ENCODE measurements around the gene ZNF326. TPM values are rescaled to one million over a fixed set of nuclear protein-coding genes. Genes with fewer than 3 reads are reported as not detected.
"Not testable (repeated sequence)": the region's sequence is repeated elsewhere in the genome, so short reads cannot be mapped to it uniquely, and the experiment has no call there.

Gene ZNF326
- total RNA-seq, 1 experiment from 2014 or later: 60.1 TPM

DNA sequence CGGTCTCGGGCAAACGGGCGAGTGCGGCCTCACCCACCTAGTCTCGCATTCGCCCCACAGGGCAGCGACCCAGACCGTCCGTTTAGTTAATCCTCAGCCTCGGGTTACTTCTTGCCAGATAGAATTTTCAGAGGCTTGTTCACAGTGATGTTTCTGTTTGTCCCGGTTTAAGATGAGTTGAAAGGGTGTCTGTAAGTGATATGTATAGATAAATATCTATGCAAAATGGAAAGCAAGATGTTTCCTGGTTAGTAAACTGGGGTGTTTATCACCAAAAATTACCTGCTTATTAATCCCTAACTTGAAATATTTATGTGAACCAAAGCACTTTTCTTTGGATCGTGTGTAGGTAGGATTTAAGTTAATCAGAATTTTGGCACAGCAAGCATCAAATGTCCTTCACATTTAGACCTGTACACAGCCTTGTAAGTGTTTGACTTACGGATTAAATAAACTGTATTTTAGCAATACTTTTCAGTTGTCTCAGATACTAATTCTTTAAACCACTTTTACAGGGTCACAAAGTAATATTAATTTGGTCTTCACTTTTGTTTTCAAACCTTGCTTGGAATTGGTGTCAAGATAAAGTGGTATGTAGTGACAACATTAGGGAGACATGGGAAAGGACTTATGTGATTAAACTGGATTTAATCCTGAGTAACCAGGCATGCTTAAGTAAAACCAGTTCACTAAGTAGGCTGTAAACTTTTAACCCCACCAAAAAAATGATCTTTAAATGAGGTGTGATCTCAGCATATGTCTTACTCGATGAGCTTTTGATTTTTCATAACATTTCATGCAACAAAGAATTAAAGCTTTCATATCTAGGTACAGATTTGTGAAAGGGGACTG, 914 bp downstream of the ZNF326 start:
- Histone ChIP-seq H3K4me3 (ENCODE audit: low read depth, low read length, poor library complexity, severe bottlenecking) (peak overlapping the region; percentile 73), H3K36me3 (ENCODE audit: insufficient read depth, low read length, poor library complexity, severe bottlenecking) (peaks cover 14% of the 10 kb centered on the region), H3K27me3 (replicated peaks; ENCODE audit: insufficient read depth, low read depth, low read length, poor library complexity) (no peaks in the 10 kb centered on the region), H3K4me1 (ENCODE audit: insufficient read depth, low read length, poor library complexity, severe bottlenecking) (peaks cover 55% of the 10 kb centered on the region), H3K27ac (ENCODE audit: low read depth, low read length, poor library complexity, severe bottlenecking) (peak overlapping the region; percentile 96), H3K9me3 (ENCODE audit: low read depth, low read length, poor library complexity, severe bottlenecking) (no peaks in the 10 kb centered on the region)
- CTCF ChIA-PET: interaction anchor here (0.6 kb wide), 1 partner anchor 212 kb away, joined by 4 read pairs; no protein-coding TSS in a partner anchor
- intact Hi-C loops (cut with micrococcal nuclease; ENCODE audit: unreplicated experiment): loop anchor here (10.0 kb wide), 1 partner anchor 471 kb away; the partner anchor contains the start of gene LRRC8B
- POLR2A ChIA-PET (ENCODE audit: low non-redundant PET): no interaction called here
- no peak for DNase-seq (ENCODE audit: low spot score)
- TSS peak; percentile 44 for BruUV-seq (replicated peaks)
- TF ChIP-seq EZH2 (IDR thresholded peaks at IDR 0.05; ENCODE audit: borderline replicate concordance, low read depth, low read length, poor library complexity, severe bottlenecking): no peak
- TF ChIP-seq, protein P1, sequence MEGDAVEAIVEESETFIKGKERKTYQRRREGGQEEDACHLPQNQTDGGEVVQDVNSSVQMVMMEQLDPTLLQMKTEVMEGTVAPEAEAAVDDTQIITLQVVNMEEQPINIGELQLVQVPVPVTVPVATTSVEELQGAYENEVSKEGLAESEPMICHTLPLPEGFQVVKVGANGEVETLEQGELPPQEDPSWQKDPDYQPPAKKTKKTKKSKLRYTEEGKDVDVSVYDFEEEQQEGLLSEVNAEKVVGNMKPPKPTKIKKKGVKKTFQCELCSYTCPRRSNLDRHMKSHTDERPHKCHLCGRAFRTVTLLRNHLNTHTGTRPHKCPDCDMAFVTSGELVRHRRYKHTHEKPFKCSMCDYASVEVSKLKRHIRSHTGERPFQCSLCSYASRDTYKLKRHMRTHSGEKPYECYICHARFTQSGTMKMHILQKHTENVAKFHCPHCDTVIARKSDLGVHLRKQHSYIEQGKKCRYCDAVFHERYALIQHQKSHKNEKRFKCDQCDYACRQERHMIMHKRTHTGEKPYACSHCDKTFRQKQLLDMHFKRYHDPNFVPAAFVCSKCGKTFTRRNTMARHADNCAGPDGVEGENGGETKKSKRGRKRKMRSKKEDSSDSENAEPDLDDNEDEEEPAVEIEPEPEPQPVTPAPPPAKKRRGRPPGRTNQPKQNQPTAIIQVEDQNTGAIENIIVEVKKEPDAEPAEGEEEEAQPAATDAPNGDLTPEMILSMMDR (conservative IDR thresholded peaks at IDR 0.05; ENCODE audit: low read depth, low read length): no peak

DNA sequence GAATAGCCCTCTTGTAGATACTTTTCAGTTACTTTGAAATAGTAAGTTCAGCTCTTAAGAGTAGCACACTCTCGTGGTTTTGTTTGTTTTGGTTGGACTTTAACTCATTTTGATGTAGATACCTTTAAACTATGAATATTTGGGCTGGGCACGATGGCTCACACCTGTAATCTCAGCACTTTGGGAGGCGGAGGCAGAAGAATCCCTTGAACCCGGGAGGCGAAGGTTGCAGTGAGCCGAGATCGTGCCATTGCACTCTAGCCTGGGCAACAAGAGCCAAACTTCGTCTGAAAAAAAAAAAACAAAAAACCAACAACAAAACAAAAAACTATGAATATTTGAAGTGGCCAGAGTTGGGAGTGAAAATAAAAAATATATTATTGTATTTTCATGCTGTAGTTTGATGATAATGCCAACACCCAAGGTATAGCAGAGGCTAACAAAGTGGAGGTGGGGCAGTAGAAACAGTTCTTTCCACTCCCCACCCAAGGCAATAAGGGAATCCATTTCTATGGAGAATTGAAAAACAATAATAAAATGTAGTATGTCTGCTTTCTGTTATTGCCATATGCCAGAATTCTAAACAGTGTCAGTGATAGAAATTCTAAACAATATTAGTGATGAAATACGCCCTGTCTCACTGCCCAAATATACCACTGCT, 1.7 kb downstream of the ZNF326 start:
- POLR2A ChIA-PET (ENCODE audit: low non-redundant PET): no interaction called here
- Histone ChIP-seq H3K4me3 (ENCODE audit: low read depth, low read length, poor library complexity, severe bottlenecking) (peak overlapping the region; percentile 73), H3K4me1 (ENCODE audit: insufficient read depth, low read length, poor library complexity, severe bottlenecking) (peaks cover 51% of the 10 kb centered on the region), H3K9me3 (ENCODE audit: low read depth, low read length, poor library complexity, severe bottlenecking) (no peaks in the 10 kb centered on the region), H3K27ac (ENCODE audit: low read depth, low read length, poor library complexity, severe bottlenecking) (peak overlapping the region; percentile 96), H3K27me3 (replicated peaks; ENCODE audit: insufficient read depth, low read depth, low read length, poor library complexity) (no peaks in the 10 kb centered on the region), H3K36me3 (ENCODE audit: insufficient read depth, low read length, poor library complexity, severe bottlenecking) (peaks cover 14% of the 10 kb centered on the region)
- intact Hi-C loops (cut with micrococcal nuclease; ENCODE audit: unreplicated experiment): loop anchor here (10.0 kb wide), 1 partner anchor 472 kb away; the partner anchor contains the start of gene LRRC8B
- no peak for DNase-seq (ENCODE audit: low spot score)
- CTCF ChIA-PET: interaction anchor here (0.6 kb wide), 1 partner anchor 213 kb away, joined by 4 read pairs; no protein-coding TSS in a partner anchor
- BruUV-seq (replicated peaks): no TSS peak
- no peak for TF ChIP-seq EZH2 (IDR thresholded peaks at IDR 0.05; ENCODE audit: borderline replicate concordance, low read depth, low read length, poor library complexity, severe bottlenecking)
- TF ChIP-seq, protein P1 (conservative IDR thresholded peaks at IDR 0.05; ENCODE audit: low read depth, low read length): no peak

DNA sequence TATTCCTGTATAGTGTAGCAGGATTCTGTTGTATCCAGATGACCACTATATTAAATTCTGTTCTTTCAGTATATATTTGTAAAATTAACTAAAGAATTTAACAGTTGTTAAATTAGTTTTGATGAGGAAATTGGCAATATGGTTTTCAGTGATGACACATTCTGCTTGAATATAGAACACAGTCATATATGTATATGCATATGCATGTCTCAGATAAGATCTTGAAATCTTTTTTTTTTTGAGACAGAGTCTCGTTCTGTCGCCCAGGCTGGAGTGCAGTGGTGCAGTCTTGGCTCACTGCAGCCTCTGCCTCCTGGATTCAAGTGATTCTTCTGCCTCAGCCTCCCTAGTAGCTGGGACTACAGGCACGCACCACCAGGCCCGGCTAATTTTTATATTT, 2.2 kb downstream of the ZNF326 start:
- peaks cover 14% of the 10 kb centered on the region for H3K36me3 ChIP-seq (ENCODE audit: insufficient read depth, low read length, poor library complexity, severe bottlenecking)
- POLR2A ChIA-PET (ENCODE audit: low non-redundant PET); H3K27me3 ChIP-seq (replicated peaks; ENCODE audit: insufficient read depth, low read depth, low read length, poor library complexity); H3K27ac ChIP-seq (ENCODE audit: low read depth, low read length, poor library complexity, severe bottlenecking); H3K9me3 ChIP-seq (ENCODE audit: low read depth, low read length, poor library complexity, severe bottlenecking); CTCF ChIA-PET; DNase-seq (ENCODE audit: low spot score); BruUV-seq (replicated peaks): not testable (repeated sequence)
- peaks cover 45% of the 10 kb centered on the region for H3K4me1 ChIP-seq (ENCODE audit: insufficient read depth, low read length, poor library complexity, severe bottlenecking)
- peak overlapping the region; percentile 73 for H3K4me3 ChIP-seq (ENCODE audit: low read depth, low read length, poor library complexity, severe bottlenecking)
- intact Hi-C loops (cut with micrococcal nuclease; ENCODE audit: unreplicated experiment): loop anchor here (10.0 kb wide), 1 partner anchor 472 kb away; the partner anchor contains the start of gene LRRC8B
